Colonic mucosa (tissue), 4 donors: ENCODE measurements around the gene MRPL53. TPM values are rescaled to one million over a fixed set of nuclear protein-coding genes. Genes with fewer than 3 reads are reported as not detected.

ENCODE experiments used
- DNase-seq: peaks from one replicate; pipeline ENCODE4 v3.0.0-alpha.2; 2020
- H3K27ac ChIP-seq: fragments of 200-600 bp; one replicate; pipeline ENCODE4 v1.8.0; 2021
- H3K27me3 ChIP-seq: fragments of 200-600 bp; one replicate; pipeline ENCODE4 v1.8.0; 2021
- H3K36me3 ChIP-seq: fragments of 200-600 bp; one replicate; pipeline ENCODE4 v1.8.0; 2021
- H3K4me1 ChIP-seq: fragments of 200-600 bp; one replicate; pipeline ENCODE4 v1.8.0; 2021; ENCODE audit warnings: mild to moderate bottlenecking
- H3K4me3 ChIP-seq: fragments of 200-600 bp; one replicate; pipeline ENCODE4 v1.8.0; 2021
- H3K9ac ChIP-seq, 2 donors: one replicate each; pipeline ENCODE4 v1.7.0; 2013; ENCODE audit warnings: control low read depth in 2 of 2, low read depth in 2 of 2, low read length in 2 of 2
- H3K9me3 ChIP-seq: fragments of 200-600 bp; one replicate; pipeline ENCODE4 v1.8.0; 2021
- CTCF ChIP-seq: fragments of 200-600 bp; IDR thresholded peaks from one replicate; pipeline ENCODE4 v1.8.0; 2022; ENCODE audit warnings: antibody characterized with exemption, mild to moderate bottlenecking
- intact Hi-C: fragments of 100-400 bp; cut with DNase I; formaldehyde crosslinking; loops from one replicate; pipeline ENCODE4 v1.14.1; 2022
- total RNA-seq, 2 donors: library from RNA; stranded (reverse); fragmentation: NEBNext Ultra II Directional in 1 of 2; extraction: Animal tissue kit (Norgen Biotek cat#: 25700) in 1 of 2; gene quantifications; one replicate each; pipeline ENCODE4 v1.2.1, GENCODE V29; 2021
- donor health status: healthy.
- donor health status: DM: no; HTN: no; CAD: no.
- donor health status: DM: no; HTN: no; CAD: no.

Gene MRPL53
- total RNA-seq, 2 donors from 2014 or later, result 64.6 to 90.3 TPM

DNA sequence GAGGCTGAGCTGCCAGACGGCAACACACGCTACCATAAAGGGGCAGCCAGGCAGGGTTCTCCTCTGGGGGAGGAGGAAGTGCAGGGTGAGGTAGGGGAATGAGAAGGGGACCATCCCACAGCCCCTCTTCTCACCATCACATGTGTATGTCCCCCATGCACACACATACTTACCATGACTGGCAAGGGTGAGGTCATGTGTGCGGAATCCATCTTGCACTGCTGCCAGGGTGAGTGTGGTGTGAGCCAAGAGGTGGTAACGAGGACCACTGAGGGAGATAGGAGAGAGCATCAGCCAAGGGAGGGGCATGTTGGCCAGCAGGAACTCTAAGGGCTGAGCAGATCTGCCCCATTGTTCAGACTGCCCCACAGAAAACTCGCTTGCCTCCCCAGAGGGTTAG, 43.8 kb downstream of the MRPL53 start:
- TF ChIP-seq CTCF, result no peak
- Histone ChIP-seq H3K27me3 (no peaks in the 10 kb centered on the region), H3K9ac (no peak overlapping the region), H3K27ac (no peak overlapping the region), H3K9me3 (no peaks in the 10 kb centered on the region), H3K36me3 (no peaks in the 10 kb centered on the region), H3K4me1 (no peaks in the 10 kb centered on the region), H3K4me3 (no peak overlapping the region)
- DNase-seq, result no peak
- intact Hi-C loops, result no loop called here

DNA sequence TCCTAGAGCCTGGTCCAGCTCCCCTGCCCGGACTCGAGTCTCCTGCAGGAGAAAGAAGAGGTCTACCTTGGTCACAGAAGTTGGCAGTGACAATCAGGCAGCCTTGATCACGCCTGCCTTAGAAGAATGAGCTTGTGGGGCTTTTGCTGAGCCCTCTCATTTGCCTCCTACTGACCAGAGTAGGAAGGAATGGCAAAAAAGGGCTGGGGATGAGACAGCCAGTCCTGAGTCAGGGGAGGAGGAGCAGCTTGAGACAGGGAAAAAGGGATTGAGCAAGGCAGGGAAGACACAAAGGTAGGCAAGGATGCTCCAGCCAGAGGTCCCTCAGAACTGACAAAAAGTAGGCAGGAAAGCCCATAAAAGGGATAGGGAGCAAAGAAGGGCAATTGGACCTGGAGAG, 44.9 kb downstream of the MRPL53 start:
- no peaks in the 10 kb centered on the region for H3K4me1 ChIP-seq

GRCh38 chr2:74426181-74426758, 46.2 kb downstream of the MRPL53 start:
- Histone ChIP-seq H3K9ac (no peak overlapping the region), H3K27ac (no peak overlapping the region), H3K36me3 (no peaks in the 10 kb centered on the region), H3K4me3 (no peak overlapping the region), H3K4me1 (no peaks in the 10 kb centered on the region), H3K9me3 (no peaks in the 10 kb centered on the region), H3K27me3 (no peaks in the 10 kb centered on the region)
- intact Hi-C loops, result no loop called here
- no peak for TF ChIP-seq CTCF
- DNase-seq, result no peak

More for the DNA sequence above, 44.9 kb downstream of the MRPL53 start:
- TF ChIP-seq CTCF, result no peak
- intact Hi-C loops, result no loop called here
- Histone ChIP-seq H3K9me3 (no peaks in the 10 kb centered on the region), H3K9ac (no peak overlapping the region), H3K27ac (no peak overlapping the region), H3K27me3 (no peaks in the 10 kb centered on the region), H3K36me3 (no peaks in the 10 kb centered on the region), H3K4me3 (no peak overlapping the region)
- DNase-seq, result no peak

GRCh38 chr2:74425523-74425922, 47.0 kb downstream of the MRPL53 start:
- intact Hi-C loops, result no loop called here

DNA sequence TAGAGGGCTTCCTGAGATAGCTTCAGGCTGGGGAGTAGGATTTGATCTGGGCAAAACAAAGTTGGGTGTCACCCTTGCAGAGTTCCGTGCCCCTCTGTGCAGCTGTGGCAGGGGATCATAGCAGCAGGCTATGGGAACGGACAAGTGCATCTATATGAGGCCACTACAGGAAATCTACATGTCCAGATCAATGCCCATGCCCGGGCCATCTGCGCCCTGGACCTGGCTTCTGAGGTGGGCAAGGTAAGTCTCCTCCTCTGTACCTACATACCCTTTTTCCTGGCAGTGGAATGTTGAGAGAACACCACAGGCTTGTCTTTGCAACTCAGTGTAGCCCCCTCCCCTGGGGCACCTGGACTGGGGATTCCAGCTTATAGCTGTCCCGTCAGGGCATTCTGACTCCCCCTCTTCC, 47.5 kb downstream of the MRPL53 start:
- no peak overlapping the region for H3K4me3 ChIP-seq
- H3K4me1 ChIP-seq, result no peaks in the 10 kb centered on the region
- no peaks in the 10 kb centered on the region for H3K27me3 ChIP-seq
- H3K36me3 ChIP-seq, result no peaks in the 10 kb centered on the region
- intact Hi-C loops, result no loop called here
- DNase-seq, result no peak
- no peak overlapping the region for H3K27ac ChIP-seq
- no peak for TF ChIP-seq CTCF
- no peaks in the 10 kb centered on the region for H3K9me3 ChIP-seq
- no peak overlapping the region for H3K9ac ChIP-seq

More at GRCh38 chr2:74425523-74425922, 47.0 kb downstream of the MRPL53 start:
- no peak for DNase-seq
- no peak for TF ChIP-seq CTCF
- H3K4me1 ChIP-seq, result no peaks in the 10 kb centered on the region
- H3K4me3 ChIP-seq, result no peak overlapping the region
- no peaks in the 10 kb centered on the region for H3K36me3 ChIP-seq
- H3K27ac ChIP-seq, result no peak overlapping the region
- H3K9ac ChIP-seq, result no peak overlapping the region
- no peaks in the 10 kb centered on the region for H3K9me3 ChIP-seq
- H3K27me3 ChIP-seq, result no peaks in the 10 kb centered on the region
